GM12878 (cell line): ENCODE measurements around the gene KDM4C. TPM values are rescaled to one million over a fixed set of nuclear protein-coding genes. Genes with fewer than 3 reads are reported as not detected.

Experiments used
- ATAC-seq: fragments of 200-7000 bp; cut with Tn5 transposase; 3 replicates; pipeline ENCODE4 v1.9.1; 2020; ENCODE audit warnings: mild to moderate bottlenecking, moderate library complexity
- BruUV-seq: library from RNA; stranded (reverse); fragments of 400-500 nt; replicated peaks from 2 replicates; lab custom pipeline; 2021; lab: Mats Ljungman, UMichigan
- CTCF ChIA-PET: fragments of 300-600 bp; sonication (Branson Sonifier 250); formaldehyde crosslinking; extraction: SDS; loops from one replicate; lab custom pipeline; 2021; ENCODE audit warnings: inconsistent platforms; lab: Yijun Ruan, JAX
- POLR2A ChIA-PET: fragments of 350-600 bp; formaldehyde crosslinking; extraction: SDS; loops from one replicate; lab custom pipeline; 2021; ENCODE audit warnings: inconsistent platforms; lab: Charles Lee
- RAD21 ChIA-PET: fragments of 300-600 bp; sonication (Branson Sonifier 250); formaldehyde crosslinking; loops from one replicate; lab custom pipeline; 2023; ENCODE audit warnings: antibody characterized with exemption; ENCODE audit not compliant: unreplicated experiment; lab: Charles Lee
- SMC1A ChIA-PET: fragments of 300-600 bp; sonication (Branson Sonifier 250); formaldehyde crosslinking; loops from one replicate; lab custom pipeline; 2023; ENCODE audit not compliant: unreplicated experiment, uncharacterized antibody; lab: Charles Lee
- DNase-seq: peaks from one replicate; pipeline ENCODE4 v3.0.0-alpha.2; 2011; ENCODE audit warnings: low read depth, low spot score
- FAIRE-seq: peaks from 3 replicates; lab custom pipeline; 2011; peaks lifted over from hg19 to GRCh38; lab: Jason Lieb, UNC
- H2AFZ ChIP-seq: 2 replicates; pipeline ENCODE4 v1.6.0; 2011; ENCODE audit warnings: low read depth, low read length, control low read depth; ENCODE audit not compliant: control insufficient read depth
- H3K27ac ChIP-seq: 2 replicates; pipeline ENCODE4 v1.5.1; 2011; ENCODE audit warnings: control low read depth; ENCODE audit not compliant: control insufficient read depth, insufficient read depth
- H3K27me3 ChIP-seq, 2 experiments: replicated peaks in 1 of 2; 2 replicates each; pipeline versions ENCODE4 v1.6.0 to v1.6.1; 2011; ENCODE audit warnings: low read length in 1 of 2; ENCODE audit not compliant: control insufficient read depth in 2 of 2, insufficient read depth in 2 of 2
- H3K36me3 ChIP-seq, 2 experiments: 2 replicates each; pipeline ENCODE4 v1.5.1; 2011; ENCODE audit warnings: low read length in 1 of 2; ENCODE audit not compliant: control insufficient read depth in 2 of 2, insufficient read depth in 2 of 2
- H3K4me1 ChIP-seq: 2 replicates; pipeline ENCODE4 v1.6.1; 2011; ENCODE audit warnings: mild to moderate bottlenecking, low read length, moderate library complexity, mixed read lengths; ENCODE audit not compliant: control insufficient read depth, insufficient read depth
- H3K4me2 ChIP-seq: 2 replicates; pipeline ENCODE4 v1.6.0; 2011; ENCODE audit warnings: control low read depth; ENCODE audit not compliant: control insufficient read depth, insufficient read depth
- H3K4me3 ChIP-seq: fragments of 200-600 bp; sonication (generic); 2 replicates; pipeline ENCODE4 v1.5.1; 2016
- H3K79me2 ChIP-seq: 2 replicates; pipeline ENCODE4 v1.6.0; 2011; ENCODE audit warnings: low read length; ENCODE audit not compliant: control insufficient read depth, insufficient read depth
- H3K9ac ChIP-seq: 2 replicates; pipeline ENCODE4 v1.8.0; 2011; ENCODE audit warnings: low read length, control low read depth, mixed read lengths; ENCODE audit not compliant: control insufficient read depth, insufficient read depth
- H3K9me3 ChIP-seq: replicated peaks from 3 replicates; pipeline ENCODE4 v1.5.1; 2011; ENCODE audit warnings: mild to moderate bottlenecking, low read length; ENCODE audit not compliant: control insufficient read depth, insufficient read depth
- H4K20me1 ChIP-seq: 2 replicates; pipeline ENCODE4 v1.6.0; 2011; ENCODE audit not compliant: control insufficient read depth, insufficient read depth
- BCL3 ChIP-seq: IDR thresholded peaks from 2 replicates; pipeline ENCODE4 v1.6.1; 2011; ENCODE audit warnings: borderline replicate concordance, low read depth, mild to moderate bottlenecking, moderate library complexity, low read length; ENCODE audit not compliant: insufficient read depth, poor library complexity, severe bottlenecking
- GATAD2B ChIP-seq: fragments of 450-650 bp; conservative IDR thresholded peaks from 2 replicates; pipeline ENCODE4 v1.6.1; 2017; ENCODE audit warnings: low read depth, mild to moderate bottlenecking, moderate library complexity
- IKZF1 ChIP-seq: fragments of 450-650 bp; conservative IDR thresholded peaks from 2 replicates; pipeline ENCODE4 v1.6.1; 2017; ENCODE audit warnings: antibody characterized with exemption, mild to moderate bottlenecking
- NRF1 ChIP-seq: conservative IDR thresholded peaks from 2 replicates; pipeline ENCODE4 v1.6.1; 2011; ENCODE audit warnings: mild to moderate bottlenecking, low read depth, low read length, improper control_type of control experiment
- PML ChIP-seq: IDR thresholded peaks from 2 replicates; pipeline ENCODE4 v1.6.1; 2012; ENCODE audit warnings: low read length, inconsistent platforms
- REST ChIP-seq: IDR thresholded peaks from 2 replicates; pipeline ENCODE4 v1.6.1; 2012; ENCODE audit warnings: mild to moderate bottlenecking, low read depth, low read length
- SP1 ChIP-seq: IDR thresholded peaks from one replicate; pipeline ENCODE4 v1.6.1; 2011; ENCODE audit warnings: low read depth, low read length
- ZNF24 ChIP-seq: fragments of 450-650 bp; IDR thresholded peaks from 2 replicates; pipeline ENCODE4 v1.6.1; 2017; ENCODE audit warnings: antibody characterized with exemption, mild to moderate bottlenecking
- WGBS: methylation state at CpG from one replicate; pipeline ENCODE4 v1.1.6; 2016; ENCODE audit warnings: low lambda C conversion rate; ENCODE audit not compliant: insufficient replicate concordance, insufficient coverage; ENCODE audit errors: missing lambda C conversion rate; 5-methylcytosine and 5-hydroxymethylcytosine counted together
- in situ Hi-C: fragments of 300-500 bp; cut with MboI; formaldehyde crosslinking; loops from 9 replicates; pipeline ENCODE4 v1.14.3; 2018; ENCODE audit warnings: mixed read lengths
- intact Hi-C: fragments of 100-400 bp; cut with micrococcal nuclease; formaldehyde crosslinking; loops from one replicate; pipeline ENCODE4 v1.14.2; 2022; ENCODE audit not compliant: unreplicated experiment
- polyA plus RNA-seq, 11 experiments: library from polyadenylated mRNA; depleted of rRNA in 4 of 11; unstranded in 6 of 11; stranded (reverse) in 5 of 11; fragments of >200 nt; fragmentation: Nextera tagmentation in 4 of 11; fragmentation: Illumina TruSeq in 1 of 11; extraction: Ambion mirVana in 4 of 11; extraction: Trizol in 1 of 11; gene quantifications; 1 replicate in 1 of 11; 2 replicates in 10 of 11; pipeline versions ENCODE4 v1.2.1 to v1.2.3, GENCODE V29; 2011 to 2016; ENCODE audit warnings: inconsistent platforms in 2 of 11, missing spikeins in 2 of 11, low read depth in 1 of 11
- total RNA-seq, 4 experiments: library from RNA; depleted of rRNA in 3 of 4; stranded (reverse); fragments of >200 nt in 3 of 4; fragmentation: Illumina TruSeq in 1 of 4; extraction: Trizol in 1 of 4; gene quantifications; 2 replicates each; pipeline versions ENCODE4 v1.2.1 to v1.2.3, GENCODE V29; 2013 to 2021

Gene KDM4C
- total and polyA plus RNA-seq, 10 of the 15 experiments (the other 5 are each of a cell fraction or from before 2014, with no cell fraction given), result 6.8 to 41.2 (median 20.1) TPM

- Histone ChIP-seq H2AFZ (no peak overlapping the region), H3K9ac (no peak overlapping the region), H3K36me3 (peaks cover 1 to 10% of the 10 kb centered on the region in 2 experiments; a peak in 3 of 4 replicates), H3K4me1 (no peaks in the 10 kb centered on the region), H3K27me3 (no peaks in the 10 kb centered on the region), H3K4me2 (no peak overlapping the region), H3K4me3 (no peak overlapping the region), H3K9me3 (no peaks in the 10 kb centered on the region), H3K27ac (no peak overlapping the region), H3K79me2 (no peaks in the 10 kb centered on the region; the same call in 1 of the 2 replicates), H4K20me1 (no peaks in the 10 kb centered on the region)
- ChIA-PET CTCF (no interaction called here), SMC1A (interaction anchor here (0.5 kb wide), 1 partner anchor 210 kb away, joined by 3 read pairs; no protein-coding TSS in a partner anchor), RAD21 (no interaction called here), POLR2A (interaction anchor here (0.5 kb wide), 1 partner anchor 41 kb away, joined by 8 read pairs; no protein-coding TSS in a partner anchor)
- no peak for DNase-seq
- intact Hi-C loops, result no loop called here
- BruUV-seq, result no TSS peak
- WGBS, result 100% methylated on average over 4 of the region's 4 CpGs
- in situ Hi-C loops, result no loop called here
- FAIRE-seq, result no peak
- TF ChIP-seq BCL3 (no peak), REST (no peak), GATAD2B (no peak), SP1 (no peak), ZNF24 (no peak), IKZF1 (no peak), NRF1 (no peak), PML (no peak)
- ATAC-seq, result no peak
These were observed 53.7 kb downstream of the KDM4C start for GRCh38 chr9:6811436-6811835.
